CD4-positive, alpha-beta T cell (primary cell): ENCODE data around the gene ADGRV1. TPM values are rescaled to one million over a fixed set of nuclear protein-coding genes. Genes with fewer than 3 reads are reported as not detected.

ENCODE experiments used
- ATAC-seq: fragments of 200-7000 bp; cut with Tn5 transposase; one replicate; pipeline ENCODE4 v1.10.0; 2022; ENCODE audit warnings: mild to moderate bottlenecking; ENCODE audit not compliant: poor library complexity
- CTCF ChIA-PET: fragments of 350-600 bp; sonication (Branson Sonifier 250); formaldehyde crosslinking; loops from one replicate; lab custom pipeline; 2021; ENCODE audit warnings: antibody characterized with exemption, inconsistent platforms; lab: Charles Lee
- POLR2A ChIA-PET: fragments of 350-600 bp; sonication (Branson Sonifier 250); formaldehyde crosslinking; loops from one replicate; lab custom pipeline; 2021; ENCODE audit warnings: antibody characterized with exemption, inconsistent platforms; lab: Charles Lee
- DNase-seq, 14 experiments: peaks; one replicate each; pipeline ENCODE4 v3.0.0-alpha.2; 2013 to 2020; ENCODE audit warnings: mixed read lengths in 2 of 14
- H3K27ac ChIP-seq, 2 donors: one replicate each; pipeline versions ENCODE4 v1.5.1 to v1.7.0; 2013; ENCODE audit warnings: low read length in 2 of 2, low read depth in 1 of 2, mild to moderate bottlenecking in 1 of 2
- H3K27me3 ChIP-seq, 2 experiments: 1 replicate in 1 of 2; 2 replicates in 1 of 2; pipeline versions ENCODE4 v1.6.1 to v1.7.0; 2013; ENCODE audit warnings: low read length in 2 of 2, control low read depth in 1 of 2, mild to moderate bottlenecking in 1 of 2, moderate library complexity in 1 of 2; ENCODE audit not compliant: insufficient read depth in 2 of 2, control insufficient read depth in 1 of 2
- H3K36me3 ChIP-seq: one replicate; pipeline ENCODE4 v1.6.1; 2013; ENCODE audit warnings: low read length, control low read depth; ENCODE audit not compliant: insufficient read depth
- H3K4me1 ChIP-seq: one replicate; pipeline ENCODE4 v1.6.1; 2013; ENCODE audit warnings: low read length, control low read depth; ENCODE audit not compliant: insufficient read depth
- H3K4me3 ChIP-seq: one replicate; pipeline ENCODE4 v1.5.1; 2013; ENCODE audit warnings: mild to moderate bottlenecking, low read length, moderate library complexity
- H3K9me3 ChIP-seq, 2 experiments: 1 replicate in 1 of 2; 2 replicates in 1 of 2; pipeline versions ENCODE4 v1.6.1 to v1.7.0; 2013; ENCODE audit warnings: low read length in 2 of 2, mild to moderate bottlenecking in 2 of 2, control low read depth in 1 of 2, moderate library complexity in 1 of 2; ENCODE audit not compliant: control insufficient read depth in 1 of 2, insufficient read depth in 1 of 2
- H3K27ac Mint-ChIP-seq: one replicate; pipeline ENCODE4 v1.8.0; 2020; ENCODE audit warnings: mixed read lengths
- H3K27me3 Mint-ChIP-seq: one replicate; pipeline ENCODE4 v1.8.0; 2021; ENCODE audit warnings: mixed read lengths
- H3K36me3 Mint-ChIP-seq: one replicate; pipeline ENCODE4 v1.8.0; 2021; ENCODE audit warnings: low read depth, mixed read lengths
- H3K4me1 Mint-ChIP-seq: one replicate; pipeline ENCODE4 v1.8.0; 2021; ENCODE audit warnings: low read depth, mixed read lengths
- H3K4me3 Mint-ChIP-seq: one replicate; pipeline ENCODE4 v1.8.0; 2020; ENCODE audit warnings: mild to moderate bottlenecking, mixed read lengths
- H3K9me3 Mint-ChIP-seq: one replicate; pipeline ENCODE4 v1.8.0; 2020; ENCODE audit warnings: mixed read lengths
- intact Hi-C, 2 experiments: fragments of 100-400 bp; cut with DNase I in 1 of 2; cut with micrococcal nuclease in 1 of 2; formaldehyde crosslinking; loops; one replicate each; pipeline versions ENCODE4 v1.15.1 to v1.9.0; 2023 to 2025; cut with DNase I, micrococcal nuclease
- total RNA-seq, 174 experiments: library from RNA in 2 of 174; stranded (reverse) in 2 of 174; gene quantifications; one replicate each; pipeline ENCODE4 v1.2.3 and lab custom pipeline; 2021 to 2026
- TF ChIP-seq, protein P1 (sequence below): fragments of 200-600 bp; IDR thresholded peaks from one replicate; pipeline ENCODE4 v1.8.0; 2022; ENCODE audit warnings: antibody characterized with exemption, mild to moderate bottlenecking

Gene ADGRV1
- total RNA-seq, 2 experiments from 2014 or later: 0.81 to 1.2 TPM

DNA sequence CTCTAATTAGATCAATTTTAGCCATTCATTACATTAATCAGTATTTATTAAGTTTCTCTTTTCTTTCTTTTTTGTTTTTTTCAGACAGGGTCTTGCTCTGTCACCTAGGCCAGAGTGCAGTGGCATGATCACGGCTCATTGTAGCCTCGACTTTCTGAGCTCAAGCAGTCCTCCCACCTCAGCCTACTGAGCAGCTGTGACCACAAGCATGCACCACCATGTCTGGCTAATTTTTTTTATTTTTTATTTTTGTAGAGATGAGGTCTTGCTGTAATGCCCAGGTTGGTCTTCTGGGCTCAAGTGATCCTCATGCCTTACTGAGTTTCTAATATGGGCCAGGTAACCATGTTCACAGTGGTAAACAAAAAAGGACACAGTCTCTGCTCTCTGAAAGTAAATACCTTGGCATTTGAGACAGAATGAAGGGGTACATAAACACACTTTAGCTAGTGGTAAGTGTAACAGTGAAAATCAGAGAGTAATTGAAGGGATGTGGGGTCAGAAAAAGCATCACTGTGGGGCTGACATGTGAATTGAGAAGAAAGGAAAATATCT is 336.3 kb downstream of the ADGRV1 start:
- Histone ChIP-seq H3K4me3 (no peak overlapping the region), H3K36me3 (no peaks in the 10 kb centered on the region), H3K27me3 (no peaks in the 10 kb centered on the region), H3K9me3 (no peaks in the 10 kb centered on the region), H3K27ac (no peak overlapping the region), H3K4me1 (no peaks in the 10 kb centered on the region)
- no peak for ATAC-seq
- Mint-ChIP-seq H3K4me1 (no peaks in the 10 kb centered on the region), H3K4me3 (no peak overlapping the region), H3K27me3 (no peaks in the 10 kb centered on the region), H3K27ac (no peak overlapping the region), H3K9me3 (no peaks in the 10 kb centered on the region), H3K36me3 (no peaks in the 10 kb centered on the region)
- ChIA-PET POLR2A (no interaction called here), CTCF (no interaction called here)
- TF ChIP-seq, protein P1, sequence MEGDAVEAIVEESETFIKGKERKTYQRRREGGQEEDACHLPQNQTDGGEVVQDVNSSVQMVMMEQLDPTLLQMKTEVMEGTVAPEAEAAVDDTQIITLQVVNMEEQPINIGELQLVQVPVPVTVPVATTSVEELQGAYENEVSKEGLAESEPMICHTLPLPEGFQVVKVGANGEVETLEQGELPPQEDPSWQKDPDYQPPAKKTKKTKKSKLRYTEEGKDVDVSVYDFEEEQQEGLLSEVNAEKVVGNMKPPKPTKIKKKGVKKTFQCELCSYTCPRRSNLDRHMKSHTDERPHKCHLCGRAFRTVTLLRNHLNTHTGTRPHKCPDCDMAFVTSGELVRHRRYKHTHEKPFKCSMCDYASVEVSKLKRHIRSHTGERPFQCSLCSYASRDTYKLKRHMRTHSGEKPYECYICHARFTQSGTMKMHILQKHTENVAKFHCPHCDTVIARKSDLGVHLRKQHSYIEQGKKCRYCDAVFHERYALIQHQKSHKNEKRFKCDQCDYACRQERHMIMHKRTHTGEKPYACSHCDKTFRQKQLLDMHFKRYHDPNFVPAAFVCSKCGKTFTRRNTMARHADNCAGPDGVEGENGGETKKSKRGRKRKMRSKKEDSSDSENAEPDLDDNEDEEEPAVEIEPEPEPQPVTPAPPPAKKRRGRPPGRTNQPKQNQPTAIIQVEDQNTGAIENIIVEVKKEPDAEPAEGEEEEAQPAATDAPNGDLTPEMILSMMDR: no peak
- intact Hi-C loops: no loop called here
- DNase-seq: no peak

DNA sequence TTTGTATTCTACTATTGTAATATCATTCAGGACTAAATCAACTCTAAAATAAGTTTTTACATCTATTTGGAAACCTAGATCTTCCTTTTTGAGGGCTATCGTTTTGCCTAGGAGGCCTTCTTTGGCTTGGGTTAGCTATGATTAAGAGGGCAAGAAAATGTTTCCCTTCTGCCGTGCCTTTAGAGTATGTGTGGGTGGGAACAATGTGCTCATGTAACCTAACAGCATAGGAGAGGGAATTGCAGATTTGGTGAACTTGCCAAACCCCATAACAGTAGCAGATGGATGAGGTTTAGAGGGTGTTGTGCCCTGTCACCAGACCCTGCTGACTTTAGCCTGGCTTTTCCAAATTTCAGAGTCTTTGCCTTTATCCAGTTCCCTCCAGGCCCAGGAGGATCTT is 339.0 kb downstream of the ADGRV1 start:
- ATAC-seq: no peak
- Histone ChIP-seq H3K27me3 (no peaks in the 10 kb centered on the region), H3K36me3 (no peaks in the 10 kb centered on the region), H3K4me1 (no peaks in the 10 kb centered on the region), H3K9me3 (no peaks in the 10 kb centered on the region), H3K27ac (no peak overlapping the region), H3K4me3 (no peak overlapping the region)
- ChIA-PET POLR2A (no interaction called here), CTCF (no interaction called here)
- no peaks in the 10 kb centered on the region for H3K4me1 Mint-ChIP-seq
- intact Hi-C loops: no loop called here
- H3K36me3 Mint-ChIP-seq: no peaks in the 10 kb centered on the region
- DNase-seq: no peak
- H3K9me3 Mint-ChIP-seq: no peaks in the 10 kb centered on the region
- no peak overlapping the region for H3K27ac Mint-ChIP-seq
- no peaks in the 10 kb centered on the region for H3K27me3 Mint-ChIP-seq
- TF ChIP-seq, protein P1: no peak
- no peak overlapping the region for H3K4me3 Mint-ChIP-seq

DNA sequence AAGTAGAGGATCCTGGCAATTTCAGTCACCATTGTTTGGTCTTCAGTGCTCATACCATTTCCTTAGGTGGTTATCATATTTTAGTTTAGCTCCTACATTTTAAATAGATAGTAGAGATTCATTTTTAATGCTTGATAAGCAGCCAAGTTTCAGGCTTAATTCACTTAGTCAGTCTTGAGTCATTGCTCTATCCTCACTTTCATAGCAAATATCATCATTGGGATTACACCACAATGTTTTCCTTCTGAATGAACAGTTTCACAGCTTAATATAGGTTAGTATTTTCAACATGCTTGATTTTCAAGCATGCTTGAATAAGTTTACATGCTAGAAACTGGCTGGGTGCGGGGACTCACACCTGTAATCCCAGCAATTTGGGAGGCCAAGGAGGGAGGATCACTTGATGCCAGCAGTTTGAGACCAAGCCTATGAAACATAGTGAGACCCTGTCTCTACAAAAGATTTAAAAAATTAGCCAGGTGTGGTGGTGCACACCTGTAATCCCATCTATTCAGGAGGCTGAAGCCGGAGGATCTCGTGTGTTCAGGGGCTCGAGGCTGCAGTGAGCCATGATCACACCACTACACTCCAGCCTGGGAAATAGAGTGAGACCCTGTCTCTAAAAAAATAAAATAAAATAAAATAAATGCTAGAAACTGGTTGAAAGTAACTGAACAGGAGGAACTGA is 339.9 kb downstream of the ADGRV1 start:
- ChIA-PET CTCF (no interaction called here), POLR2A (interaction anchor here (0.6 kb wide), 1 partner anchor 108 kb away, joined by 3 read pairs; no protein-coding TSS in a partner anchor)
- Mint-ChIP-seq H3K4me1 (no peaks in the 10 kb centered on the region), H3K27me3 (no peaks in the 10 kb centered on the region), H3K36me3 (no peaks in the 10 kb centered on the region), H3K4me3 (no peak overlapping the region), H3K27ac (no peak overlapping the region), H3K9me3 (no peaks in the 10 kb centered on the region)
- H3K27me3 ChIP-seq: no peaks in the 10 kb centered on the region
- no peaks in the 10 kb centered on the region for H3K9me3 ChIP-seq
- H3K27ac ChIP-seq: no peak overlapping the region
- no peaks in the 10 kb centered on the region for H3K36me3 ChIP-seq
- DNase-seq (no peak), ATAC-seq (no peak)
- H3K4me3 ChIP-seq: no peak overlapping the region
- H3K4me1 ChIP-seq: no peaks in the 10 kb centered on the region
- TF ChIP-seq, protein P1: no peak
- intact Hi-C loops: no loop called here
